GM23338 (cell line): ENCODE data around the gene FKRP.

ENCODE experiments used
- EZH2 ChIP-seq: fragments of 200-600 bp; sonication (generic); IDR thresholded peaks from one replicate; pipeline ENCODE4 v1.8.0; 2017; ENCODE audit warnings: antibody characterized with exemption, mild to moderate bottlenecking, low read depth; ENCODE audit not compliant: unreplicated experiment
- EZH2phosphoT487 ChIP-seq: fragments of 200-600 bp; sonication (generic); IDR thresholded peaks from one replicate; pipeline ENCODE4 v1.8.1; 2018; ENCODE audit warnings: antibody characterized with exemption; ENCODE audit not compliant: unreplicated experiment
- POLR2AphosphoS5 ChIP-seq: IDR thresholded peaks from 2 replicates; pipeline ENCODE4 v1.6.1; 2016; ENCODE audit warnings: antibody characterized with exemption, low read depth
- TF ChIP-seq, protein P1 (sequence below), 2 experiments: fragments of 200-600 bp in 1 of 2; sonication (generic) in 1 of 2; conservative IDR thresholded peaks; 2 replicates each; pipeline versions ENCODE4 v1.5.1 to v1.6.1; 2016 to 2017; ENCODE audit warnings: antibody characterized with exemption in 2 of 2, low read depth in 2 of 2, mild to moderate bottlenecking in 2 of 2, moderate library complexity in 1 of 2
- TF ChIP-seq, protein P2 (sequence below): IDR thresholded peaks from one replicate; pipeline ENCODE4 v1.6.1; 2018; ENCODE audit warnings: antibody characterized with exemption; ENCODE audit not compliant: unreplicated experiment

DNA sequence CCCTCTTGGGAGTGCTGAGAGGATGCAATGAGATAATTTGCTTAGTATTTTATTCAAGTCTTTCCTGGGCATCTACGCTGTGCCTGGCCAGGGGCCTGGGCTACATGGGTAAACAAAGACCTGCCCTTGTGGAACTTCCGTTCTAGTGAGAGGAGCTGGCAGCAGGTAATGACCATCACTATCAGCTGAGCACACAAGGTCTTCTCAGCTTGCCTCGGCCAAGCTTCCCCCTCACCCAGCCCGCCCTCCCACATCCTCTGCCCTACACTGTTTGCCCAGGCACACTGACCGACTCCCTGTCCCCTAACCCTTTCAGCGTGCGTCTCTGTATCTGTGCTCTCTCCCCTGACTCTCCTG, 8.6 kb upstream of the FKRP start:
- TF ChIP-seq, protein P1, sequence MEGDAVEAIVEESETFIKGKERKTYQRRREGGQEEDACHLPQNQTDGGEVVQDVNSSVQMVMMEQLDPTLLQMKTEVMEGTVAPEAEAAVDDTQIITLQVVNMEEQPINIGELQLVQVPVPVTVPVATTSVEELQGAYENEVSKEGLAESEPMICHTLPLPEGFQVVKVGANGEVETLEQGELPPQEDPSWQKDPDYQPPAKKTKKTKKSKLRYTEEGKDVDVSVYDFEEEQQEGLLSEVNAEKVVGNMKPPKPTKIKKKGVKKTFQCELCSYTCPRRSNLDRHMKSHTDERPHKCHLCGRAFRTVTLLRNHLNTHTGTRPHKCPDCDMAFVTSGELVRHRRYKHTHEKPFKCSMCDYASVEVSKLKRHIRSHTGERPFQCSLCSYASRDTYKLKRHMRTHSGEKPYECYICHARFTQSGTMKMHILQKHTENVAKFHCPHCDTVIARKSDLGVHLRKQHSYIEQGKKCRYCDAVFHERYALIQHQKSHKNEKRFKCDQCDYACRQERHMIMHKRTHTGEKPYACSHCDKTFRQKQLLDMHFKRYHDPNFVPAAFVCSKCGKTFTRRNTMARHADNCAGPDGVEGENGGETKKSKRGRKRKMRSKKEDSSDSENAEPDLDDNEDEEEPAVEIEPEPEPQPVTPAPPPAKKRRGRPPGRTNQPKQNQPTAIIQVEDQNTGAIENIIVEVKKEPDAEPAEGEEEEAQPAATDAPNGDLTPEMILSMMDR (conservative IDR thresholded peaks at IDR 0.05; ENCODE audit: low read depth in 2 of 2), result no peak
- TF ChIP-seq POLR2AphosphoS5, result no peak
- no peak for TF ChIP-seq EZH2
- TF ChIP-seq, protein P2, sequence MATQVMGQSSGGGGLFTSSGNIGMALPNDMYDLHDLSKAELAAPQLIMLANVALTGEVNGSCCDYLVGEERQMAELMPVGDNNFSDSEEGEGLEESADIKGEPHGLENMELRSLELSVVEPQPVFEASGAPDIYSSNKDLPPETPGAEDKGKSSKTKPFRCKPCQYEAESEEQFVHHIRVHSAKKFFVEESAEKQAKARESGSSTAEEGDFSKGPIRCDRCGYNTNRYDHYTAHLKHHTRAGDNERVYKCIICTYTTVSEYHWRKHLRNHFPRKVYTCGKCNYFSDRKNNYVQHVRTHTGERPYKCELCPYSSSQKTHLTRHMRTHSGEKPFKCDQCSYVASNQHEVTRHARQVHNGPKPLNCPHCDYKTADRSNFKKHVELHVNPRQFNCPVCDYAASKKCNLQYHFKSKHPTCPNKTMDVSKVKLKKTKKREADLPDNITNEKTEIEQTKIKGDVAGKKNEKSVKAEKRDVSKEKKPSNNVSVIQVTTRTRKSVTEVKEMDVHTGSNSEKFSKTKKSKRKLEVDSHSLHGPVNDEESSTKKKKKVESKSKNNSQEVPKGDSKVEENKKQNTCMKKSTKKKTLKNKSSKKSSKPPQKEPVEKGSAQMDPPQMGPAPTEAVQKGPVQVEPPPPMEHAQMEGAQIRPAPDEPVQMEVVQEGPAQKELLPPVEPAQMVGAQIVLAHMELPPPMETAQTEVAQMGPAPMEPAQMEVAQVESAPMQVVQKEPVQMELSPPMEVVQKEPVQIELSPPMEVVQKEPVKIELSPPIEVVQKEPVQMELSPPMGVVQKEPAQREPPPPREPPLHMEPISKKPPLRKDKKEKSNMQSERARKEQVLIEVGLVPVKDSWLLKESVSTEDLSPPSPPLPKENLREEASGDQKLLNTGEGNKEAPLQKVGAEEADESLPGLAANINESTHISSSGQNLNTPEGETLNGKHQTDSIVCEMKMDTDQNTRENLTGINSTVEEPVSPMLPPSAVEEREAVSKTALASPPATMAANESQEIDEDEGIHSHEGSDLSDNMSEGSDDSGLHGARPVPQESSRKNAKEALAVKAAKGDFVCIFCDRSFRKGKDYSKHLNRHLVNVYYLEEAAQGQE, result no peak
- TF ChIP-seq EZH2phosphoT487, result no peak
